LNCaP clone FGC (cell line): ENCODE results near the gene CA12.

Experiments
- DNase-seq: peaks from one replicate; pipeline ENCODE4 v3.0.0-alpha.2; 2011; ENCODE audit warnings: low read depth
- H3K4me3 ChIP-seq: 2 replicates; pipeline ENCODE4 v1.5.1; 2011; ENCODE audit warnings: mild to moderate bottlenecking, low read depth, low read length, control low read depth
- CTCF ChIP-seq: IDR thresholded peaks from 2 replicates; pipeline ENCODE4 v1.5.1; 2012; ENCODE audit warnings: mild to moderate bottlenecking; ENCODE audit not compliant: control insufficient read depth, insufficient read depth; ENCODE audit errors: extremely low read depth

The CA12 gene

DNA sequence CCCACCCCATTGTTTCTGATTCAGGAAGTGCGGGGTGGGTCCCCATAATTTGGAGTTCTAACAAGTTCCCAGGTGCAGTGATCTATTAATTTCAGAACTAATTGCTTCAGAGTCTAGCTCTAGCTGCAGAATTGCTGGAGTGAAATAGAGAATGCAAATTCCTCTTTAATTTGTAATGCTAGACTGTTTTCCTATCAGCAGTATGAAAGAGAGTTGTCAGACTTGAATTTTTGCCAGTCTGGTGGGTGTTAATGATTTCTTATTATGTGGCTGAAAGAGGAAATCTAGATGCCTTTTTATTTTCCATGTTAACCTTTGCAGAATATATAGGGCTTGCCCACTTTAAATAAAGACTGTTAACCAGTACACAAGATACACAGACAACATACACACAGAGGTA lies 80.6 kb downstream of the CA12 start:
- no peak overlapping the region for H3K4me3 ChIP-seq

DNA sequence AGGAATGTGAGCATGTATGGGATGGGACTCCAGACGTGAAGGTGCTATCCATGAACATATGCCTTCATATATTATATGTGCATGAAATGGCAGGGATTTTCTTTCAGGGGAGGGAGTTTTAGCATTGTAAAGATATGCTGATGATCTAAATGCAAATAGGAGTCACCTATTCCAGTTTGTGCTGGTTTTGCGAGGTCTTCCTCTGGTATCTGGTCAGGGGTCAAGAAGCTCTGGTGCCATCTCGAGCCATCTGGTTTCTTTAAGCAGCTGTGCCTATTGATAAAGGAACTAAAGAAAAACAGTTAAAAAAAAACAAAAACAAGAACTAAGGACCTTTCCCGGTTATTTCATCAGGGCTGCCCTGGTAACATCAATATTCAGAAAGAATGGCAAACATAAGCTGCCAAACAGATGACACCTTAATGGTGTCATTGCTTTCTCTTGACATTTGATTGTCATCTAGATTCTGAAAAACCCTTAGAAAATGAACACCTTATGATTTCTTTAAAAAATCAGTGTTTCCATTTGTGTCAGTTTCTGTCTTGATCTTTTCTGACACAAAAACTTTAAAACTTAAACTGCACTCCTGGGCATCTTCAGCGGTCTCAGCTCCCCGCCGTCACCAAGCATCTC lies 81.6 kb downstream of the CA12 start:
- no peak overlapping the region for H3K4me3 ChIP-seq
- DNase-seq = no peak
- TF ChIP-seq CTCF = no peak

More for the DNA sequence above, 80.6 kb downstream of the CA12 start:
- DNase-seq = no peak
- no peak for TF ChIP-seq CTCF

- no peak for TF ChIP-seq CTCF
- DNase-seq = no peak
- H3K4me3 ChIP-seq = no peak overlapping the region
Measured at GRCh38 chr15:63296195-63296594, 85.5 kb downstream of the CA12 start.

- DNase-seq = no peak
- H3K4me3 ChIP-seq = no peak overlapping the region
- TF ChIP-seq CTCF = no peak
Measured at GRCh38 chr15:63295341-63295740, 86.3 kb downstream of the CA12 start.

DNA sequence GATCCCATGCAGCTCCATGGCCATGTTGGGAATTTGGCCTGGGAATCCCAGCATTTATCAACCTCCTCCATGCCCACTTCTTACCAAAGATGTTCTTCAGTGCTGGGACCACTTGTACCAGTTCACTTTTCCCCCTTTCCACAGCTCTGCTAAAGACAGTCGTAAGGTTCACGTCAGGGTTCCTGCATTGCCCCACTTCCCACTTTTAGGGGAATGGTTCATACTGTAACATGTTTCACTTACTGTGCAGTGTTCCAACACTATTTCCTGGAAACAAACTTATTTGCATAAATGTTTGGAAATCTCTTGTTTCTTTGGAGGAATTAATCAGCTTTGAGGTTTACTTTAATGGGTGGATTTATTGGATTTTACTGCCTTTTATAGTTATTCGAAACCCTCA lies 87.3 kb downstream of the CA12 start:
- DNase-seq = no peak
- H3K4me3 ChIP-seq = no peak overlapping the region
- no peak for TF ChIP-seq CTCF

GRCh38 chr15:63292771-63293170 lies 88.9 kb downstream of the CA12 start:
- DNase-seq = no peak

More at GRCh38 chr15:63292771-63293170, 88.9 kb downstream of the CA12 start:
- no peak for TF ChIP-seq CTCF
- H3K4me3 ChIP-seq = no peak overlapping the region
